Measurements from ENCODE around the gene RPH3AL.

RPH3AL gene

DNA sequence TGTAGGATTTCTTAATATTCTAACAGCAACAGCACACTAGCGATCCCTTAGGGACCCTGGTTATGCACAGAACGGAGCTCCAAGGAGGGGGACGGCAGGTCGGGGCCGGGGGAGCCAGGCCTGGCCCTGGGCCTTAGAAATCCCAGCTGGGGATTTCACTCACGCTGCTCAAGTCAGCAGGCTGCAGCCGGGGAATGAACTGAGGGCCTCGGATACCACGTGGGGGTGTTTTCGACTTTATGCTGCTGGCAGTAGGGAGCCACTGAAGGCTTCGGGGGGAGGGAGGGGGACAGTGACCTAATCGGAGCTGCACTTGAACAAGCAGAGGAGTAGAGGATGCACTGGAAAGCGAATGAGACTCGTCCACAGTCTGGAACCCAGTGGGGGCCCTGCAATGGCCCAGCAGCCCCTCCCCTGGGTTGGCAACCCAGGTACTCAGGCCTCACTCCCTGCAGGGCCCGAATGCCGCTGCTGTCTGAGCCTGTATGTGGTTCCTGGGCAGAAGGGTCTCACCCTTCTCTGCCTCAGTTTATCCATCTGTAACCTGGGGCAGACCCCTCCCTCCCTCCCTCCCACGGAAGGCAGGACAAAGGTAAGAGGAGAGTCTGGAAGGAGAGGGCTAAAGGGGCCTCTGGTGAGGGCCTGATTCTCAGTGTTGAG lies 53.7 kb downstream of the RPH3AL start:
- peak; percentile 32 for DNase-seq

GRCh38 chr17:297758-298157 lies 54.8 kb downstream of the RPH3AL start:
- no peak for DNase-seq

- peak; percentile 7 for DNase-seq
Measured at GRCh38 chr17:296906-297690, 55.5 kb downstream of the RPH3AL start.

GRCh38 chr17:296379-296778 lies 56.2 kb downstream of the RPH3AL start:
- DNase-seq: peak; percentile 9

GRCh38 chr17:292531-293382 lies 59.9 kb downstream of the RPH3AL start:
- DNase-seq: peak; percentile 34

DNA sequence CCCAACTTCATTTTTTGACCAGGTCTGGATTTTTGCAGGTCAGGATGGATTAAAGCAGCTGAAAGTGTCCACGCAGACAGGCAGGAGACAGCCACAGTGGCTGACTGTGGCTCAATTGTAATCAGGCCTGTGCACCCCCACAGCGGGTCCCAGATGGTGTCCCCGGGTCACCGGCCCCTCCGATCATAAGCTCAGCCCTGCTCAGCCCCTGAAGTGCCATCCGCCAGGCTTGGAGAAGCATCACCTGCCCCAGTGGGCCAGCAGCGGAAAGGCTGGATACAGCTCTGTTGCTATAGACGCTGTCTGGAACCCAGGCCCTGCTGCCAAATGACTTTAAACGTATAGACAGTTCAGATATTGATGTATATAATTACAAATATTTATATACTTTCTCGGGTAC lies 60.6 kb downstream of the RPH3AL start:
- peak; percentile 54 for DNase-seq

DNA sequence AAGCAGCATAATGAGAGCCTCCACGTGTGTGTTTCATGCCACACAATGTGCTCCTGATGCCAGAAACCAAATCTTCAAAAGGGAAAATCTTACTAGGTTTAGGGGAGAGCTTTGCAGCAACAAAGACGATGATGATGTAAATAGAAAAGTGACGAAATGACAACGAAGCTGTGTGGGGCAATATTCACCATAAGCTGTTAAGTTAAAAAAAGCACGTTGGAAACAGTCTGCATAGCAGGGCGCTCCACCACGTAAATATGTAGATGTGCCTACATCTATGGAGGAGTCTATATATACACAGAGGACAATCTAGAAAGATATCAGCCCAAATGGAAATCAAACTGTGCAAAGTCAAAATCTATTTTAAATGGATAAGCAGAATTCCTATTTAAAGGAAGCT lies 61.0 kb downstream of the RPH3AL start:
- no peak for DNase-seq

DNA sequence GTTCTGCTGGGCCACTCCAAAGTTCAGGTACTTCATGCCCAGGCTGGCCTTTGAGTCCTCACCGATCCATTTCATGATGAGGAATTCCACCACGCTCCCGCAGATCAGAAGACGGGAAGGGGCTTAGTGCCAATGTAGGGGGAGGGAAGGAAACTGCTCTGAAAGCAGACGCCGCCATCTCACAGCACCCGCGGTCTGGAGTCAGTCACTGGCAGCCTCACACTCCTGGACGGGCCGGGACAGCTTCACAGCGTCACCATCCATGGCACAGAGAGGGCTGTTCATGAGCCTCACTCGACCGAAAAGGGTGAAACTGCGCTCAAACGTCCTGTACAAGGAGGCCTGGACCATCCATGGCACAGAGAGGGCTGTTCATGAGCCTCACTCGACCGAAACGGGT lies 62.0 kb downstream of the RPH3AL start:
- peak; percentile 7 for DNase-seq

- DNase-seq: no peak
Measured at GRCh38 chr17:290121-290521, 62.5 kb downstream of the RPH3AL start.

GRCh38 chr17:289409-289808 lies 63.2 kb downstream of the RPH3AL start:
- DNase-seq: no peak

DNA sequence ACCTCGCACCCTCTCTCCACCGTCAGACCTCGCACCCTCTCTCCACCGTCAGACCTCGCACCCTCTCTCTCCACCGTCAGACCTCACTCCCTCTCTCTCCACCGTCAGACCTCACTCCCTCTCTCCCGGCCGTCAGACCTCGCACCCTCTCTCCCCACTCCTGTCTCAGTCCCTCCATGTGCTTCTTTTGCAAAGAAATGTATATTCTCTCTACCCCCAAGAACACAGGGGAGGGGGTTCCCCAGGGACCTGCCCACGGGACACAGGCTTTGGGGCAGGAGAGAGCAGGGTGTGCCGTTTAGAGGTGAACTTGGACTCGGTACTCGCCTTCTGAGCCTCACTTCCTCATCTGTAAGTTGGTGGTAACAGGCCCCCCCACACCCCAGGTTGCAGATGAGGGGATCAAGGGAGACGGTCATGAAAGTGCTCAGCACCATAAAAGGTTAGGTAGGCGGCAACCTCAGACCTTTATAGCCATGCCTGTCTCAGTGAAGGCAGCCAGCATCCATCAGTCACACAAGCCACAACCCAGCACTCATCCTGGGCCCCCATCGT lies 63.7 kb downstream of the RPH3AL start:
- no peak for DNase-seq

GRCh38 chr17:286571-286970 lies 66.0 kb downstream of the RPH3AL start:
- no peak for DNase-seq

GRCh38 chr17:285751-286422 lies 66.7 kb downstream of the RPH3AL start:
- peak; percentile 7 for DNase-seq

DNA sequence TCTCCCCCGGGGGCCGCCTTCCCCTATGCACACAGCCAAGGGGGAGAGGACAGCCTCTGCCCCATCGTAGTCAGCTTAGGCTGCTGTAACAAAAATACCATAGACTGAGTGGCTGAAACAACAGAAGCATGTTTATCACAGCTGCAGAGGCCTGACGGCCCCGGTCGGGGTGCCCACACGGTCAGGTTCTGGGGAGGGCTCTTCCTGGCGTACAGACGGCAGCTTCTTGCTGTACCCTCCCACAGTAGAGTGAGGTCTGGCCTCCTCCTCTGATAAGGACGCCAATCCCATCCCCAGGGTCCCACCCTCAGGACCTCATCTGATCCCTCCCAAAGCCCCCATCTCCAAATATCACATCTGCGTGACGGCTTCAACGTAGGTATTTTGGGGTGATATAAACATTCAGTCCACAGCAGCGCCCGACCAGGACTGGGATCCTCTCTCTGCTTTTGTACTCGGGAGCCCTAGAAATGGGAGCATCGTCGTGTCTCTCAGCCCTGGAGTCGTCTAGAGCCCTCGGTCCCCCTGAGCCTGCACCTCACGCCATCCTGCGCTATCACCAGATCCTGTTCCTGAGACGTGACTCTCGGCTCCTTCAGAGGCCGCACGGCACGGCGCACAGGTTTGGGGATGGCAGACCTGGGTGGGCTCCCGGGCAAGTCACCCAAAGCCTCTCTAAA lies 67.8 kb downstream of the RPH3AL start:
- peak; percentile 3 for DNase-seq

- no peak for DNase-seq
Measured at GRCh38 chr17:283911-284675, 68.5 kb downstream of the RPH3AL start.

GRCh38 chr17:282912-283882 lies 69.4 kb downstream of the RPH3AL start:
- DNase-seq: no peak

DNA sequence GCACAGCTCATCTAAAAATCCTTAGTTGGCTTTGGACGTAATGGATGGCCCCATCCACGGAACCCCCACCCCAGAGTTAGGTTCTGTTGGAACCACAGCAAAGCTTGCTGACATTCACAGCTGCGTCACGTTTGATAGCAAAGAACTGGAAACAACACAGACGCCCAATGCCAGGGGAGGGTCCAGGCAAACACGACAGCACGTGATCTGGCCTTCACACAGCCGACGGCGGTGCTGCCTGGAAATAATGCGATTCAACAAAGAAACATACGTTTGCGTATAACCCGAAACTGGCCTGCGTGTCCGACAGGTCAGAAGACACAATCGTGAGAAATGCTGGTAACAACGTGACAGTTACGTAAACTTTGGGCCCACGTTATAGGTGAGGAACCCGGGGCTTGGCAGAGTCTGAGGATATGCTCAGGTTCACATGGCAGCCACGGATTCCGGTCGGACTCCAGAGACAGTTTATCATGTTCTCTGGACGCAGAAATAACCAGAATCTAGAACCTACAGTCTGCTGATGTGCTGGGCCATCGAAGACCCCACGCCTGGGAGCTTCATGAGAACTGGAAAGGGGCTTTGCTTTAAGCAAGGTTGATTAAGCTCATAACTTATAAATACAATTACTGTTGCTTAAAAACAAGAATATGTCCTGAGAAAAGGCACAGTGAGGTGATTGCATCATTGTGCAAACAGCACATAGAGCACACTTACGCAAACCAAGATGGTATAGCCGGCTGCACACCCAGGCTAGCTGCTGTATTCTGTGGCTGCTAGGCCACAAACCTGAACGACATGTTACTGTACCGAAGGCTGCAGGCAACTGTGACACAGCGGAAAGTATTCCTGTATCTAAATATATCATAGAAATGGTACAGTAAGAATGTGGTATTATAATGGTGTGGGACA lies 70.4 kb downstream of the RPH3AL start:
- DNase-seq: no peak

DNA sequence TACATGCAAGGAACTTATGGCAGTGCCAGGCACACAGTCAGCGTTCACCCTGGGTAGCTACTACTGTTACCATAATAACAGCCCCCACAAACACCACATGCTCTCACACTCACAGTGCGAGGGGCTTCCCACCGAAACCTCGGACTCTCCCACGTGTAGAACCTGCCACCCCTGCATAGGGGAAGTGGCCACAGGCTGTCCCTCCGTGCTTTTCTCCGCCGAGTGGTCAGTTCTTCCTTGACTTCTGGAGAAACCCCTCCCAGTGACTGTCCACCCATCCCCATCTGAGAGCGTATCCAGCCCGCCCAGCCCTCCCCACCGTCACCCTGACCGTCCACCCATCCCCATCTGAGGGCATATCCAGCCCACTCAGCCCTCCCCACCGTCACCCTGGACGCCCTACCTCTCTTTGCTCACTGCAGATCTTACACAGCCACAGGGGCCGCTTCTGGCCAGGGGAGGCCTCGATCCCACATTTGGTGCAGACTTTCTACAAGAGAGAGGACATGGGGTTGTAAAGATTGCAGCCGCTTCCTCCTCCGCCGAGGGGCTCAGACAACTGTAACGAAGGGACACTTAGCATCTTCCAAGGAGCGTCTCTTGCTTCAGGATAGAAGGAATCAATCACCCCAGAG lies 71.1 kb downstream of the RPH3AL start:
- DNase-seq: no peak

All from retina (tissue), 1 donor.